HG03575 (cell line): ENCODE measurements around the gene PCSK6.
"Not testable (repeated sequence)": the region's sequence is repeated elsewhere in the genome, so short reads cannot be mapped to it uniquely, and the experiment has no call there.

ENCODE experiments used
- ATAC-seq: cut with Tn5 transposase; IDR thresholded peaks from one replicate; pipeline ENCODE4 v1.9.1; 2021; ENCODE audit not compliant: unreplicated experiment, insufficient number of reproducible peaks, low FRiP score; ENCODE audit errors: extremely low read depth

The PCSK6 gene

DNA sequence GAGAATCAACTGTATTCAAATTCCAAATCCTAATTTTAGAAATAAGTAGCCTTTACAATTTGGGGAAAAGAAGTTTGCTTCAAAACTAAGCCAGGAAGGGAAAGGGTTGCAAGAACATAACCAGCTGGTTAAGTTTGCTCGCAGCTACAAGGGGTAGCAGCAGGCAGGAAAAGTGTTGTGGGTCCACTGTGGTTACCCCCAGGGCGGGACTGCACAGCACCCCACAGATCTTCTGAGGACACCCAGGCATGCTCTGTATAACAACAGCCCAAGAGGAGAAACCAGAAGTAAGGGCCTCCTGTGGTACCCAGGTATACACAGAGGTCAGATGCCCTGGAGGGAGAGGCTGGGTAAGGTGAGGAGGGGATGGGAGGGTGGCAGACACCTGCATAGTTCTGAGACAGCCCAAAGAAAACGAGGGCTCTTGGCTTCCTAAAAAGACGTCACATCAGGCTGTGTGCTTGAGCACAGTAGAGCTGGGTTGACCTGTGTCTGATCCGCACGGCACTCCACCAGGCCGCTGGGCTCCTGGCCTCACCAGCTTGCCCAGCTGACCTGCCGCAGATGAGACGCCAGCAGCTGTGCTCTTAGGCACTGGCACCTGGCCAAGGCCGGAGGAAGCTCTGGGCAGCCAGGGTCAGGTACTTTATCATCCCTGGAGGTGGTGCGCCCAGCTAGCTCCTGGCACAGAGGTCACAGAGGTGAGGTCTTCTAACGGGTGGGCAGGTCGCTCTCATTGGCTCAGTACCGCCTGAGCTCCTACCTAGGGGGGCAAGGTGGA is 112.7 kb downstream of the PCSK6 start:
- no peak for ATAC-seq

DNA sequence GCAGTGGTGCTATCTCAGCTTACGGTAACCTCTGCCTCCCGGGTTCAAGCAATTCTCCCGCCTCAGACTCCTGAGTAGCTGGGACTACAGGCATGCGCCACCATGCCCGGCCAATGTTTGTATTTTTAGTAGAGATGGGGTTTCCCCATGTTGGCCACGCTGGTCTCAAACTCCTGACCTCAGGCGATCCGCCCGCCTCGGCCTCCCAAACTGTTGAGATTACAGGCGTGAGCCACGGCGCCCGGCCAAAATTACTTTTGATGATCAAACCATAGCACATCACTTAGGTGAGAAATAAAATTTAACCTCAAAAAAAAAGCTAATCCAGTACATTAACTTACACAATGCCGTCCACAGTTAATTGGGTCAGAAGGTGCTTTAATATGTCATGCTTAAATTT is 114.5 kb downstream of the PCSK6 start:
- ATAC-seq = not testable (repeated sequence)

DNA sequence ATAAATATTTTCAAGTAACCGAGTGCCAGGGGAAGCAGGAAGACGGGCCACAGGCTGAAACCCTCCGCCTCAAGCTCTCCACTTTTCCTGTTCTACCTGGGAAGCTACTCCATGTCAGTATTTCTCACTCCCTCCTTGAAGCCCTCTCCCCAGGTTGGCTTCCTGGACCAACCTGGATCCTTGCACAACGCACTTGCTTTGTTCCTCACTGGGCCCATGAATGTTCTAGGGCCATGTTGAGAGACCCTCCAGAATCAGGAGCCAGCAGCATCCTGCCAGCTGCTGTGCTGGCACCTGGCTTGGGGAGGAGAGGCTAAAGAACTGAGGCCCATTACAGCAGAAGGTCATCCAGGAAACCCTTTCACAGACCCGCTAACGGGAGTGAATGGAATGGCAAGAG is 115.2 kb downstream of the PCSK6 start:
- ATAC-seq = no peak

DNA sequence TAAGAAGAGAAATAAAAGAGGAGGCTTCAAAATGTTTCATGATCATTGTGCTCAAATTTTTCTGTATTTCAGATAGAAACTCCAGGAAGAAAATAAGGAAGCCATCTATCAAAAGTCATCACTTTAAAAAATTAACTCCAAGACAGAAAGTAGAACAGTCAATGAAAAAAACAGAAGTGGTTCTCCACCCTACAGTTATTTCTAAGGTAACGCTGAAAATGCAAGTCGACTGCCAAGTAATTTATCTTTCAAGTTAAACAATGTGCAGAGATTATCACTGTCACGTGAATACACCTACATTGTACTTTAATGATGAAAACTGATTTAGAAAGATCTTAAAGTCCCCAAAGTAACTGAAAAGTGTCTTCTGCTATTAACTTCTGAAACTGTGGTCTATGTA is 115.9 kb downstream of the PCSK6 start:
- ATAC-seq = no peak

DNA sequence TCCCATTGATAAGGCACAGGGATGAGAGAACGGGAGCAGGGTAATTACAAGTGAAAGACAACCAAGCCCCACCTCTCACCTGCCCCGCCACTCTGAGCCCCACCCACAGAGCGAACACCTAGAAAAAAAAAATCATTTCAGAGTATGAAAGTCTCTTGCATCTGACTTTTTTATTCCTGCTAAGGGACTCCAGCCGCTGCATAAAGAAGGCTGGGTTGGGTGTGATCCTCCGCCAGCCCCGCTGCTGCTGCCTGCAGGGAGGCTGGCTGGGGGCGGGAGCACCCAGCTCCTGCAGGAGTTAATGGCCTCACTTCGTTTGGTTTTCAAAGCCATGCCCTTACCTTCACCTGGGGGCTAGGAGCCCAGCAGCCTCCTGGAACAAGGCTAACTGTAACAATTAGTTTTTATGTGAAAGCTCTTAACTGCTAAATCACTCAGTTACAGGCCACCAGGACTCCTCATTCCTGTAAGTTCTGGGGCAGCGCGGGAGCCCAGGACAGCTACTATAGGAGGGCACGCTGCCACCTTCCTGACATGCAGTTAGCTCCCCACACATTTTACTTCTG is 116.5 kb downstream of the PCSK6 start:
- no peak for ATAC-seq

DNA sequence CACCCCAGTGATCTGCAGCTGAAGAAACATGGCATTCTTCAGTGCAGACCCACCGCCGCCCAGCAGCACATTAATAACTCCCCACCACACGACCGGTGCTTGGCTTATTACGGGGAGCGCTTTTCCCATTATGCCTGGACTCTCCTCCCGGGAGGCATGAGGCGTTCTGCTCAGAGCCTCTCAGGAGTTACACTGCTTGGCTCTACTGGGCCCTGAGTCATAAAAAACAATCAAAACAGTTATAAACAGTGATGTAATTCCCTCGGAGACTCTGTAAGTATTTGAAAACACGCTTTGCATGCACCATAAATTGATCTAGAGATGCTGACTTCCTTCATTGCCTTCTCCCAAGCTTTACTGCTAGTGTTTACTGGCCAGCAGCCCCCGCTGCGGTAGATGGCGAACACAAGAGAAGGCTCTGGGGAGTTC is 117.3 kb downstream of the PCSK6 start:
- no peak for ATAC-seq

DNA sequence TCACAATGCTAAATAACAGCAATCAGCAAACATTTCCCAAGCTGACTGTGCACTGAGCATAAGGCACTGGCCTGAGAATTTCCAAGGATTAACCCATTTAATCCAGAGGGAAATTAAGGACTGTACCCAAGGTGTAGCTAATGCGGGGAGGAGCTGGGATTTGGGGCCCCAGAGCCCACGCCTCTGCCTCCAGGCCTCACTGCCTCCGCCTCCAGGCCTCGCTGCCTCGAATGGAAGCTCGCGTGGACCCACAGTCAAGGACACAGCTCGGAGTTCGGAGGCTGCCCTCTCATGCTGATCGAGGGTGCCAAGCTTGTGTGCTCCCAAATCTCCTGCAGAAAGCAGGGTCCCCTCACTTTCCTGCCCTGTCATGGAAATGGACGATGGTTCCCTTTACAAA is 118.0 kb downstream of the PCSK6 start:
- ATAC-seq = no peak

DNA sequence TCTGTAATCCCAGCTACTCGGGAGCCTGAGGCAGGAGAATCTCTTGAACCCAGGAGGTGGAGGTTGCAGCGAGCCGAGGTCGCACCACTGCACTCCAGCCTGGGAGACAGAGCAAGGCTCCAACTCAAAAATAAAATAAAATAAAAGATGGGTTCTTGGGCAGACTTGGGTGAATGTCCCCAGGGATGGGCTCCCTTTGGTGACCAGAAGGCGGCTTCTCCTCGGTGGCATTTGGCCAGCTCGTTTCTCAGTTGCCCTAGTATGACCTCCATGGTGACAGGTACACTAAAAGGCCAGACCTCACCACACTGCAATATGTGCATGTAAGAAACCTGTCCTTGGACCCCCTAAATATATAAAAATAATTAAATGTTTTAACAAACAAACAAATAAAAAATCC is 118.4 kb downstream of the PCSK6 start:
- no peak for ATAC-seq

DNA sequence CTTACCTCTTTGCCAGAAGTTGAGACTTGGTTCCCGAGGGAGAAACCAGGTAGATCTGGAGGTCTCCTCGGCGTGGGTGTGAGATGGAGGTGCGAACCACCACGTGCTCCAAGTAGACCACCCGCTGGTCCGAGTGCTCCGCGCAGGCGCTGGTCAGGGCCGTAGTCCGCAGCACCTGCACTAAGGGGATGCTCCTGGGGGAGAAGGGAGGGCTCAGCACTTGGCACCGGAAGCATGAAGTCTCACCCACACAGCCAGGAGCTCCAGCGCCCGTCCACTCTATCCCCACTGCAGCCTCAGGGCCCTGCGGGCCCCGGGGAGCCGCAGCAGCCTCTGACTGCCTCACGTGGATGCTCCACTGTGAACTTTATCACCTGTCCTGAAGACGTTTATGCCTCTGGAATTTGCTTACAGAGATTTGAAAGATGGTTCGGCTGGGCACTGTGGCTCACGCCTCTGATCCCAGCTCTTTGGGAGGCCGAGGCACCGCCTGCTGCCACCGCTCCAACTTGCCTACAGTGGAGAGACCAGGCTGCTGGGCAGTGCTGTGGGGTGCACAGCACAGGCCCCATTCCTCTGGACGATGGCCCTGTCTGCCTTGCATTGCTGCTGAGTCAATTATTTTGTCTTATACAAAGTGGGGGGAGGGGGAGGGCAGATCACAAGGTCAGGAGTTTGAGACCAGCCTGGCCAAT is 119.0 kb downstream of the PCSK6 start:
- ATAC-seq = no peak

DNA sequence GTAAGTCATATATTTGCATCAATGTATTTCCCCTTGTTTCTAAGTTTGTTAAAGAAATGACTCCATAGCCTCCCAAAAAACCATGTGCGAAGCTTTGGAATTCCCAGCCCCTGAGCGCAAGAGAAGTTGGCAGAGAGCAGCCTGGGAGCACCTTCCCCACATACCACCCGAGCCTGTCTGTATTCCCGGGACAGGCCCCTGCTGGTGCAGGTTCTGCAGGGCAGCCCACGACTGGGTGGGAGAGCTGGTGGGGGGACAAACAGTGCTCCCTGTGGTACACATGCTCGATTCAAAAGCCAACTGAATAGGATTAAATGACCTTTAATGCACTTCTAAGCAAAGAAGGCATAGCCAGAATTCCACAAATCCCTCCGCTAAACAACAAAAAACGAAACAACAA is 119.8 kb downstream of the PCSK6 start:
- no peak for ATAC-seq

DNA sequence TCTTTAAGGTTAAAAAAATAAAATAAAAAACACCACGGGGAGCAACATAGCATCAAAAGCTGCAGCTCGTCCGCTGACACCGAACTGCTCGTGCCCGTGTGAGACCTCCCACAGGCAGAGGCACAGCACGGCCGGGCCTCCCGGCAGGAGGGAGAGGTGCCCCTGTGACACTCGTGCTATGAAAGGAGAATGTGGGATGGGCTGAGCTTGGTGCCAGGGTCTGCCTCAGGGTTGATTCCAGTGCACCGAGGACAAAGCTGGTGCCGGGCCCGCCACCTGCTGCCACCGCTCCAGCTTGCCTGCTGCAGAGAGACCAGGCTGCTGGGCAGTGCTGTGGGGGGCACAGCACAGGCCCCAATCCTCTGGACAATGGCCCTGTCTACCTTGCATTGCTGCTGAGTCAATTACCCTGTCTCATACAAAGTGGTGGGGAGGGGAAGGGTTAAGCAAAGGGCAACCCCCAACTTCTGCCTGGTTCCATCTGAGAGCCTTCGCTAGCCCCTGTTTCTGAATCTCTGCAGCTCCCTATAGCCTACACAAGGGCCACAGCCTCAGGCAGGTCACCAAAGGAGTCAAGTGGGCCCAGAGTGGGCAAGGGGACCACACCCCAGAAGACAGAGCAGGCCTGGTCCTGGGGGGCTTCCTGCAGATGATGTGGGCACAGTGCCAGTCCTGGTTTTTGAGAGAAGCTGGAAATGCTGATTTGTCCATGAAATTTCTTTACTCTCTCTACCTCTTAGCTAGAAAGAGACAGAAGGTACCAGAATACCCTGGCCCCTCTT is 120.5 kb downstream of the PCSK6 start:
- ATAC-seq = no peak

DNA sequence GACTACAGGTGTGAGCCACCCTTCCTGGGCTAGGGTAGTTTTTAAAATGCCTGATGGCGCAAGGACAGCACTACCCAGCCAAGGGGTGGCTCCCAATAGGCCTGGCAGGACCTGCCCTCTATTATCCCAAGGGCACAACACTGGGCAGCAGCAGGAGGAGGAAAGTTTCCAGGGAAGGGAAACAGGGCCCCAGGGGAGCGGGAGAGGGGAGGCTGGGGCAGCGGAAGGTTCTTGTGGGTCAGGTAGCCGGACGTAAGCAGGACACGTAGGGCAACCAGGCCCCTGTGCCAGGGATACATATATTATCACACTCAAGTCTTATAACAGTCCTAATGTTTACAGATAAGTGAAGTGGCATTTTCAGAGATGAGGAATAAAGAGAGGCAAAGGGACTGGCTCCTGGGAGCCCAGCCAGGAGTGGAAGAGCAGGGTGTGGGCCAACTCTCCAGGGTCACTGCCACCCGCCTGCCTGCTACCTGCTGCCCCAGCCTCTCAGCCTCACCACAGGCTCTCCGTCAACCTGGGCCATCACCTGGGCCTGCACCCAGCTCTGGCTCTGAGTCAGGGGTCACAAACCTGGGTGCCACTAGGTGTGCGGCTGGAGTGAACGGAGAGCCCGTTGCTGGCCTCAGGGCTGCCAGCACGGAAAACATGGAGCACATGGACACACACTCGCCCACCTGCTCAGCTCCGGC is 121.3 kb downstream of the PCSK6 start:
- no peak for ATAC-seq

DNA sequence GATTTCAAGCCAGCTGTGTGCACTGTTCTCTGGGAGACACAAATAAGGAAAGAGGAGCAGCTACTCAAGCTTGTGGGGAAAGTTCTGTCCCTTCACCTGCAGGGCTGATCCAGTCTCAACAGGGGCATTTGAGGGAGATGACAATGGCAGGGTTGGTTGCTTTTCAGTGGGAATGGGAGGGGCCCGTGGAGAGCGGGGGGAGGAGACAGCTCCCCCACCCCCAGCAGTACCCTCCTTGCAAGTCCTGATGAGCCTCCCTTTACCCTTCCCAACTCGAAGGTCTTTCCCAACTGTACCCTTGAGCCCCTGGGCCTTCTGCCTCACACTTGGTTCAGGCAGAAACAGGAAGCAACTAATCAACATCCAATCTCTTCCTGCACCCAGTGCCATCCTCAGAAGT is 122.7 kb downstream of the PCSK6 start:
- ATAC-seq = no peak

DNA sequence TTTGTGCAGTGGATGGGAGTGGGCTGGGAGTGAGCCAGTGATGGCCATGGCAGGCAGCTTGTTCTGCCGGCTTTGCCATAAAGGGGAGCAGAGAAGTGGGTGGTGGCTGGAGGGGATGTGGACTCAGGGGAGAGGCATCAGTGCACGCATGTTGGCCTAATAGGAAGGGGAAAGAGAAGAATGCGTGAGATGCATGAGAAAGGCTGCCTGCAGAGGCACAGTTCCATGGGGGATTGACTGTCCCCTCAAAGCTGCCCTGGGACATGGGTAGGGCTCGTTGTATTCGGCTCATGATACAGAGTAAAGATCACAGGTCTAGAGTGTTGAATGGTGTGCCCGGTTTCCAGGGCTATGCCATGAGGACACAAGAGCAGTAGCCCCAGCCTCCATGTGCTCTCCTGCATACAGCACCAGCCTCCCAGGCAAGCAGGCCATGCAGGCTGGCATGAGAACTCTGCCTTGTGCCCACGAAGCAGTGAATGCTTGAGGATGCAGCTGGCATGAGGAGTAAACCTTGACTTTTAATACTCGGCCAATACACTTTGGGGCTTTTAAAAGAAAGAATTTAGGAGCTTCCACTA is 126.4 kb downstream of the PCSK6 start:
- no peak for ATAC-seq

DNA sequence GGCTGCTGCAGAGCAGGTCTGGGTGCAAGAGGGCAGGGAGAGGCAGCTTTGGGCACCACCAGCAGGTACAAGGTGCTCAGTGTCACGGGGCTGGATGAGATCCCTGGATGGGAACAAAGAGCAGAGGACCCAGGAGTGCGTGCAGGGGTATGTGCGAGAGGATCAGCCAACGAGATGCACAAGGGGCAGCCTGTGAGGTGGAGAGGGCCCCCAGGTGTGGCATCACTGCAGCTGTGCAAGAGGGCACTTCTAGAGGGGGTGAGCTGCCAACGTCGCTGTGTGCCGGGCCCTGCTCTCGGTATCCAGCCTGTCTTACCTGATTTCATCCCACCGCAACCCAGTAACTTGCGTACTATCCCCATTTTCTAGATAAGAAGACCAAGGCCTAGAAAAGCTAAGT is 127.1 kb downstream of the PCSK6 start:
- ATAC-seq = no peak

DNA sequence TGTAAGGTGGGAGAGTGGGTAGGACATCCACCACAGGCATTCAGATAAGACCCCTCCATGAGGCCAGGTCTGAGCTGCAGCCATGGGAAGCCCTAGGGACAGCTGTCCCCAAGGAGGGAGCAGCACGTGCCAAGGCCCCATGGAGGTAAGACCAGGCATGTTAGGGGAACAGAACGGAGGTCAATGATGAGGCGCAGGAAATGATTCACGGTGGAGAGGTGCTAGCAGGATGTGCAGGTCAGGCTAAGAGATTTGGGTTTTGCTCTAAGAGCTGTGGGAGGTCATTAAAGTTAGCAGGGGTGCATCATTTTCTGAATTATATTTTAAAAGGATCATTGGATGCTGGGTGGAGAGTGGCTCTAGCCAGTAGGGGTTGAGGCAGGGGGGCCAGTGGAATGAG is 128.1 kb downstream of the PCSK6 start:
- ATAC-seq = no peak

DNA sequence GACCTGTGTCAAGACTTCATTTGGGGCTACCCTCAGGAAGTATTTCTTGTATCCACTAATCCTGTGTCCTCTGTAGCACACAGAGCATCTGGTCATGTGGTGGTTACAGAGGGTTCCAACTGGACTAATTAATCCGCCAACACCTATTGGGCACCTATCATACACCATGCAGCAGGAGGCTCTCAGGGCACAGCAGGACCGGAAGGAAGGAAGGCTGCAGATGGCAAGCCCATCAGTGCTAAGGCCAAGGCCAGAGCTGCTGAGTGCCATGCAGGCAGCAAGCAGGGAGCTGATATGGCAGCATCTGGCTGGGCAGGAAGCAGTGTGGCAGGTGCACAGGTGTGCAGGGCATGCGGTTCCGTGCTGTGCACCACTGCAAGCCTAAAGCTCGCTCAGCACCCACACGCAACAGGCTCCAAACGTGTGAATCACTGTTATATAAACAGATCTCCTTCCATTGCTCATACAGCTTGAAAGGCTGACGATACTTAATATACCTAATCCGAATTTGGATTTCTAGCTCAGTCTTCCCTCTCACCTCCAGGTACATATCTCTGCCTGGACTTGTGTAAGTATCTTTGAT is 130.1 kb downstream of the PCSK6 start:
- ATAC-seq = no peak

DNA sequence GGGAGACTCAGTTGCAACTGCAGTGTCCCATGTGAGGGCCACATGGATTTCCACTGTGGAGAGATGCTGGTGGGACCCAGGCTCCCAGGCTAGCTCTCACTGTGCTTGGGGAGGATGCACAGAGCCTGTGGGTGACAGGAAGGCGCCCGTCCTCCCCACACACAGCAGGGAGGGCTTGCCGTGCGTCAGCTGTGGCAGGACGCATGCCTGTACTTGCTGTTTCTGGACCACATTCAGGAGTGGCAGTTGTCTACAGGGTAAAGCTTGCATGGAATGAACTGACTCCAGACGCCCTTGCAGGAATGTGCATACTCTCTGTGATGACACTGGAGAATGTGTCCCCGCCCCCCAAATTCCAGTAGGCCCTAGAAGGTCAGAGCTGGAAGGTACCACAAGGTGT is 130.6 kb downstream of the PCSK6 start:
- no peak for ATAC-seq
